PC-3 (cell line): ENCODE measurements around the gene IRF2.

Source experiments
- EZH2 ChIP-seq: fragments of 300-600 bp; sonication (generic); IDR thresholded peaks from one replicate; pipeline ENCODE4 v1.6.1; 2017; ENCODE audit warnings: antibody characterized with exemption, mild to moderate bottlenecking, low read length; ENCODE audit not compliant: unreplicated experiment
- EZH2phosphoT487 ChIP-seq: fragments of 300-600 bp; sonication (generic); IDR thresholded peaks from 2 replicates; pipeline ENCODE4 v1.6.1; 2018; ENCODE audit warnings: mild to moderate bottlenecking, antibody characterized with exemption, low read length, borderline replicate concordance
- TF ChIP-seq, protein P1 (sequence below): fragments of 300-600 bp; sonication (generic); conservative IDR thresholded peaks from 2 replicates; pipeline ENCODE4 v1.5.1; 2017; ENCODE audit warnings: antibody characterized with exemption, low read depth, mild to moderate bottlenecking, low read length

DNA sequence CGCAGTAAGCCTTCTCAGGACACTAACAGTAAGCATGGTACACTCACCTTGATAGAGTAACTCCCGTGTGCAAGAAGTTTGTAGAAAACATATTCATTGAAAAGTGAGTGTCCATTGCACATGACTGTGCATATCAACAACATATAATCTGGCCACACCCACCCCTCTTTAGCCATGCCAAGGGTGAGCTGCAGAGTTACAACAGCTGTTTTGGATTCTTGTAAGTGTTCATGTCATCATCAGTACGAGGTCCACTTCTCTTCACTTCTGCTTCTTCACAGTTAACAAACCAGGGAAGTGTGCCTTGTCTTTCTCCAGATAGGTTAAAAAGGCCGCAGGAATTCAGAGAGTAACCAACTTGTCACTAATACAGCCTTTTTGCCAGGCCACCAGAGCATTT is 116.6 kb downstream of the IRF2 start:
- no peak for TF ChIP-seq EZH2phosphoT487
- TF ChIP-seq, protein P1, sequence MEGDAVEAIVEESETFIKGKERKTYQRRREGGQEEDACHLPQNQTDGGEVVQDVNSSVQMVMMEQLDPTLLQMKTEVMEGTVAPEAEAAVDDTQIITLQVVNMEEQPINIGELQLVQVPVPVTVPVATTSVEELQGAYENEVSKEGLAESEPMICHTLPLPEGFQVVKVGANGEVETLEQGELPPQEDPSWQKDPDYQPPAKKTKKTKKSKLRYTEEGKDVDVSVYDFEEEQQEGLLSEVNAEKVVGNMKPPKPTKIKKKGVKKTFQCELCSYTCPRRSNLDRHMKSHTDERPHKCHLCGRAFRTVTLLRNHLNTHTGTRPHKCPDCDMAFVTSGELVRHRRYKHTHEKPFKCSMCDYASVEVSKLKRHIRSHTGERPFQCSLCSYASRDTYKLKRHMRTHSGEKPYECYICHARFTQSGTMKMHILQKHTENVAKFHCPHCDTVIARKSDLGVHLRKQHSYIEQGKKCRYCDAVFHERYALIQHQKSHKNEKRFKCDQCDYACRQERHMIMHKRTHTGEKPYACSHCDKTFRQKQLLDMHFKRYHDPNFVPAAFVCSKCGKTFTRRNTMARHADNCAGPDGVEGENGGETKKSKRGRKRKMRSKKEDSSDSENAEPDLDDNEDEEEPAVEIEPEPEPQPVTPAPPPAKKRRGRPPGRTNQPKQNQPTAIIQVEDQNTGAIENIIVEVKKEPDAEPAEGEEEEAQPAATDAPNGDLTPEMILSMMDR, result no peak
- no peak for TF ChIP-seq EZH2
